K562 (cell line): ENCODE data around the gene CACTIN. TPM values are rescaled to one million over a fixed set of nuclear protein-coding genes. Genes with fewer than 3 reads are reported as not detected.

Experiments used
- C11orf30 ChIP-seq: fragments of 450-650 bp; IDR thresholded peaks from 2 replicates; pipeline ENCODE4 v1.6.1; 2016; ENCODE audit warnings: low read depth, mild to moderate bottlenecking
- CCNT2 ChIP-seq: IDR thresholded peaks from 2 replicates; pipeline ENCODE4 v1.6.1; 2011; ENCODE audit warnings: borderline replicate concordance, low read depth, mild to moderate bottlenecking, moderate library complexity, mixed read lengths, low read length; ENCODE audit not compliant: insufficient read length; ENCODE audit errors: extremely low read depth
- CHAMP1 ChIP-seq: fragments of 450-650 bp; IDR thresholded peaks from 2 replicates; pipeline ENCODE4 v1.6.1; 2016; ENCODE audit warnings: mild to moderate bottlenecking
- CTCF ChIP-seq, 3 experiments: IDR thresholded peaks in 2 of 3; conservative IDR thresholded peaks in 1 of 3; 2 replicates each; pipeline ENCODE4 v1.5.1; 2011 to 2012; ENCODE audit warnings: low read length in 3 of 3, mild to moderate bottlenecking in 3 of 3, control low read depth in 2 of 3, improper control_type of control experiment in 1 of 3, inconsistent platforms in 1 of 3, low read depth in 1 of 3, mixed read lengths in 1 of 3, moderate library complexity in 1 of 3; ENCODE audit not compliant: insufficient read depth in 2 of 3
- DIDO1 ChIP-seq: fragments of 450-650 bp; IDR thresholded peaks from 2 replicates; pipeline ENCODE4 v1.6.1; 2016; ENCODE audit warnings: low read depth, missing biosample characterization, missing genetic modification characterization
- DNMT1 ChIP-seq: fragments of 450-650 bp; IDR thresholded peaks from 2 replicates; pipeline ENCODE4 v1.6.1; 2016; ENCODE audit warnings: antibody characterized with exemption, mild to moderate bottlenecking
- E2F5 ChIP-seq: sonication (generic); formaldehyde crosslinking; IDR thresholded peaks from 2 replicates; pipeline ENCODE4 v1.8.0; 2022; ENCODE audit warnings: mild to moderate bottlenecking, missing genetic modification reagents
- FOXK2 ChIP-seq, 2 experiments: fragments of 450-650 bp; IDR thresholded peaks in 1 of 2; conservative IDR thresholded peaks in 1 of 2; 2 replicates each; pipeline ENCODE4 v1.6.1; 2016; ENCODE audit warnings: low read depth in 2 of 2, mild to moderate bottlenecking in 1 of 2
- MAFK ChIP-seq: IDR thresholded peaks from 2 replicates; pipeline ENCODE4 v1.6.1; 2011; ENCODE audit warnings: low read length, improper control_type of control experiment
- NCOA6 ChIP-seq: fragments of 450-650 bp; IDR thresholded peaks from 2 replicates; pipeline ENCODE4 v1.6.1; 2017; ENCODE audit warnings: mild to moderate bottlenecking
- NR2C2 ChIP-seq, 2 experiments: fragments of 200-800 bp in 1 of 2; sonication (Bioruptor generic) in 1 of 2; sonication (generic) in 1 of 2; formaldehyde crosslinking in 1 of 2; IDR thresholded peaks; 2 replicates each; pipeline versions ENCODE4 v1.6.1 to v1.8.0; 2016 to 2022; ENCODE audit warnings: mild to moderate bottlenecking in 1 of 2, missing compliant biosample characterization in 1 of 2, missing genetic modification characterization in 1 of 2, missing genetic modification reagents in 1 of 2
- RUNX1 ChIP-seq: sonication (generic); IDR thresholded peaks from 2 replicates; pipeline ENCODE4 v1.6.1; 2016; ENCODE audit warnings: antibody characterized with exemption, low read depth
- SRSF9 ChIP-seq: fragments of 200-400 bp; formaldehyde crosslinking; IDR thresholded peaks from 2 replicates; pipeline ENCODE4 v1.6.1; 2017; ENCODE audit warnings: low read depth, low read length, borderline replicate concordance
- STAT6 ChIP-seq: sonication (generic); formaldehyde crosslinking; IDR thresholded peaks from 2 replicates; pipeline ENCODE4 v1.8.1; 2023; ENCODE audit warnings: mild to moderate bottlenecking, missing genetic modification reagents
- THAP12 ChIP-seq: fragments of 250-450 bp; sonication (Bioruptor Pico); IDR thresholded peaks from 2 replicates; pipeline ENCODE4 v1.9.0; 2021; ENCODE audit warnings: mild to moderate bottlenecking, inconsistent platforms
- ZNF347 ChIP-seq: fragments of 450-650 bp; formaldehyde crosslinking; IDR thresholded peaks from 2 replicates; pipeline ENCODE4 v1.4.0; 2020; ENCODE audit warnings: low read depth, mild to moderate bottlenecking, moderate library complexity
- polyA plus RNA-seq, 8 experiments: library from polyadenylated mRNA; depleted of rRNA in 4 of 8; stranded (reverse) in 5 of 8; unstranded in 3 of 8; fragments of >200 nt; fragmentation: Nextera tagmentation in 2 of 8; fragmentation: Illumina TruSeq in 1 of 8; extraction: Ambion mirVana in 2 of 8; extraction: Trizol in 1 of 8; gene quantifications; 2 replicates each; pipeline versions ENCODE4 v1.2.1 to v1.2.3, GENCODE V29; 2011 to 2014; ENCODE audit warnings: inconsistent platforms in 1 of 8, missing spikeins in 1 of 8
- total RNA-seq, 7 experiments: library from RNA; depleted of rRNA in 6 of 7; stranded (reverse); fragments of >200 nt in 6 of 7; fragmentation: Illumina TruSeq in 2 of 7; extraction: Trizol in 2 of 7; gene quantifications; 2 replicates each; pipeline versions ENCODE4 v1.2.1 to v1.2.3, GENCODE V29; 2011 to 2021; ENCODE audit warnings: low replicate concordance in 1 of 7

CACTIN gene
- total and polyA plus RNA-seq, 9 of the 15 experiments (the other 6 are each of a cell fraction or from before 2014, with no cell fraction given), result 0.15 to 49.2 (median 15.0) TPM

GRCh38 chr19:3580156-3580934 is 46.2 kb downstream of the CACTIN start (continued):
- TF ChIP-seq C11orf30 (peak; percentile 83), RUNX1 (no peak), SRSF9 (no peak), CHAMP1 (no peak), CCNT2 (no peak), DIDO1 (tag) (no peak), DNMT1 (no peak), THAP12 (CRISPR knock-in tag) (no peak), NCOA6 (no peak), E2F5 (CRISPR knock-in tag) (no peak), STAT6 (no peak), MAFK (peak; percentile 63; the same call in 1 of the 2 replicates), ZNF347 (no peak), NR2C2 (CRISPR knock-in tag; IDR thresholded peaks at IDR 0.05) (no peak), NR2C2 (tag; IDR thresholded peaks at IDR 0.05) (peak; percentile 66), CTCF (IDR thresholded peaks at IDR 0.05 in 2 of 3, conservative IDR thresholded peaks at IDR 0.05 in 1 of 3; ENCODE audit: insufficient read depth in 2 of 3, low read depth in 1 of 3, low read length in 3 of 3) (0 out of 6 replicates have a peak, but pooled peaks of 1 of the 3 experiments have one; percentile 2), FOXK2 (conservative IDR thresholded peaks at IDR 0.05 in 1 of 2, IDR thresholded peaks at IDR 0.05 in 1 of 2; ENCODE audit: low read depth in 2 of 2) (peak; percentile 72 to 84)
